Omental fat pad (tissue), 4 donors: ENCODE data around the gene ZBTB32. TPM values are rescaled to one million over a fixed set of nuclear protein-coding genes. Genes with fewer than 3 reads are reported as not detected.

Experiments used
- ATAC-seq: fragments of 150-250 bp; one replicate; pipeline ENCODE4 v1.9.1; 2016; ENCODE audit warnings: mild to moderate bottlenecking, moderate library complexity; ENCODE audit not compliant: low FRiP score
- DNase-seq: peaks from one replicate; pipeline ENCODE4 v3.0.0-alpha.2; 2019; ENCODE audit warnings: low spot score
- total RNA-seq, 4 donors: library from RNA; depleted of rRNA; stranded (reverse); fragments of >200 nt; gene quantifications; one replicate each; pipeline ENCODE4 v1.1.0, GENCODE V29; 2016
- TF ChIP-seq, protein P1 (sequence below), 3 donors: fragments of 450-650 bp; IDR thresholded peaks; one replicate each; pipeline ENCODE4 v1.5.1; 2016 to 2017; ENCODE audit warnings: antibody characterized with exemption in 3 of 3, mild to moderate bottlenecking in 3 of 3, moderate library complexity in 2 of 3

Gene ZBTB32
- total RNA-seq, 4 donors from 2014 or later, result 0.47 to 0.72 TPM; not detected in 2

DNA sequence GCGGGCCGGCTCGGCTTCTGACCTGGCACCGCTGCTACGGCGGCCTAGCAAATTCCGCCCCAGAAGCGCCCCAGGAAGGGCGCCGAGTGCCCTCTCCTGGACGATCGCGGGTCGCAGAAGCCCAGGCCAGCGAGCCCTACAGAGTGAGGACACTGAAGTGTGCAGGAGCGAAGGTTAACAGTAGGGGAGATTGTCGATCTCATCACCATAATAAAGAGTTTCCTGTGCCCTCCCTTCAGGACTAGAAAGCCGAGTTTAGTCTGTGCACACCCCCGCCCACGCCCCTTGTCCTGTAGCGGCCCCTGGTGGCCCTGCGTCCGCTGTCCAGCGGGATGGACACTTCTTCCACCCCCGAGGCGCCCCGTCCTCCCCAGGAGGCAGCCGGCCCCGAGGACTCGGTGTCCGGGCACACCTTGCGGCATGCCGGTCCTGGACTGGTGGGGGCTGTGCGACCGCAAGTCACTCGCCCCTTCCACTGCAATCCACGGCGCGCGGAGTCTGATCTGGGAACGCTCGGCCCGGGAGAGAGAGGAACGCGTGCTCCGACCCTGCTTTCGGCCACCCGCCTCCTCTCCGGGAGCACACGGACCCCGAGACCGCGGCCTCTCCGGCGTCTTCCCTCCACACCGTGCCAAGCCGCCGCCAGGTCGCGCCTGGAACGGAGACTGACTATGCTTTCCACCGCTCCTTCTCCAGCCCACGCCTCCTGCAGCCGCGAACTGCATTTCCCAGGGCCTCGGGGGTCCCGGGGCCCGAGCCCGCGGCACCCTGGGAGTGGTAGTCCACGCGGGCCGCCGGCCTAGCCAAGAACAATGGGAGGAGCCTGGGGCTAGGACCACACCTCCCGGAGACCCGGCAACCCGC is 12.7 kb downstream of the ZBTB32 start:
- peak; percentile 75 for DNase-seq
- ATAC-seq, result peak; percentile 92

DNA sequence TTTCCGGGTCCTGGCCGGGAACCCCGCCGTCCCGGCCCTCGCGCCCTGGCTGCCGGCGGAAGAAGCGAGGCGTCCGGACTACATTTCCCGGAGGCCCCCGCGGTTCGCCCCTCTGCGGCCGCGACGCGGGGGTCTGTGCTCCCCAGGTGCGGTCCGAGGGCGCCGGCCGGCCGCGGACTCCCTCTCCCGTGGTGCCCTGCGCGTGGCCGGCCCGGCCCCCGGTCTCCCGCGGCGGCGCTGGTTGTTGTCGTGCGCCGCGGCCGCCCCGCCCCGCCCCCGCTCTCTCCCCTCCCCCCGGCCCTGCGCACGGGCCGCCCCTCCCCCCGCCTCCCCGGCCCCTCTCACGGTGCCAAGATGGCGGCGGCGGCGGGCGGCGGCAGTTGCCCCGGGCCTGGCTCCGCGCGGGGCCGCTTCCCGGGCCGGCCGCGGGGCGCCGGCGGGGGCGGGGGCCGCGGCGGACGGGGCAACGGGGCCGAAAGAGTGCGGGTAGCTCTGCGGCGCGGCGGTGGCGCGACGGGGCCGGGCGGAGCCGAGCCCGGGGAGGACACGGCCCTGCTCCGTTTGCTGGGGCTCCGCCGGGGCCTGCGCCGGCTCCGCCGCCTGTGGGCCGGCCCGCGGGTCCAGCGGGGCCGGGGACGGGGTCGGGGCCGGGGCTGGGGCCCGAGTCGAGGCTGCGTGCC is 13.4 kb downstream of the ZBTB32 start, which contains the start of gene KMT2B:
Gene KMT2B (plus strand): TSS at position 339 of the 680 bp plus-strand sequence. CDS start 16 bp downstream, at position 355.
- DNase-seq (no peak), ATAC-seq (peak; percentile 74)
- TF ChIP-seq, protein P1, sequence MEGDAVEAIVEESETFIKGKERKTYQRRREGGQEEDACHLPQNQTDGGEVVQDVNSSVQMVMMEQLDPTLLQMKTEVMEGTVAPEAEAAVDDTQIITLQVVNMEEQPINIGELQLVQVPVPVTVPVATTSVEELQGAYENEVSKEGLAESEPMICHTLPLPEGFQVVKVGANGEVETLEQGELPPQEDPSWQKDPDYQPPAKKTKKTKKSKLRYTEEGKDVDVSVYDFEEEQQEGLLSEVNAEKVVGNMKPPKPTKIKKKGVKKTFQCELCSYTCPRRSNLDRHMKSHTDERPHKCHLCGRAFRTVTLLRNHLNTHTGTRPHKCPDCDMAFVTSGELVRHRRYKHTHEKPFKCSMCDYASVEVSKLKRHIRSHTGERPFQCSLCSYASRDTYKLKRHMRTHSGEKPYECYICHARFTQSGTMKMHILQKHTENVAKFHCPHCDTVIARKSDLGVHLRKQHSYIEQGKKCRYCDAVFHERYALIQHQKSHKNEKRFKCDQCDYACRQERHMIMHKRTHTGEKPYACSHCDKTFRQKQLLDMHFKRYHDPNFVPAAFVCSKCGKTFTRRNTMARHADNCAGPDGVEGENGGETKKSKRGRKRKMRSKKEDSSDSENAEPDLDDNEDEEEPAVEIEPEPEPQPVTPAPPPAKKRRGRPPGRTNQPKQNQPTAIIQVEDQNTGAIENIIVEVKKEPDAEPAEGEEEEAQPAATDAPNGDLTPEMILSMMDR (IDR thresholded peaks at IDR 0.05), result no peak

More for the DNA sequence above, 12.7 kb downstream of the ZBTB32 start:
- TF ChIP-seq, protein P1 (IDR thresholded peaks at IDR 0.05), result peak in 1 of 3 donors; percentile 51

DNA sequence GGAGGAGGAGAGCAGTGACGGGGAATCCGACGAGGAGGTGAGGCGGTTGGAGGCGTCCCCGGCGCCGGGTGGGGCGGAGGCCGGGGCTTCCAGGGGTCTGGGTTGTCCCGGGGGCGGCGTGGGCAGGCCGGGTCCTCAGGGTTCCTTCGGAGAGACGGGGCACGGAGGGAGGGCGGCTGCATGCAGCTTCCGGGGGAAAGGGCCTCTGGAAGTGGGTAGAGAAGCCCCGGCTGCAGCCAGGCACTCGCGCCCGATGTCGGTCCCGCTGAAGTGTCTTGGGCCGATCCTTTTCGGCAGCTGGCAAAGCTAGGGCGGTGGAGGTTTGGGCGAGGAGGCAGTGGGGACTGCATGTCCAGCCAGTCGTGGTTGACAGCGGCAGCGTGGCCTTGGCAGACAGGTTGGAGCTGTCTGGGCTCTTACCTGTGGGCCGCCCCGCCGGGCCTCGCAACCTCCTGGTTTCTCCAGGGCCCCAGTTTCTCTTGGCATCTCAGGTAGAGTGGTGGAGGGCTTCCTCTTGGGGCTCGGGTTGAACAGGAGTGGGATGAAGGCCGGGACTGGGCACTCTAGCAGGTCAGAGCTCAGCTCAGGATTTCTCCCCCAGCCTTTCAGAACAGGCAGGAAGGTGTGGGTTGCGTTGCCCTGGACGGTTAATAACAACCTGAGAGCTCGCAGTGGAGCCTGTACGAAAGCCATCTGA is 14.1 kb downstream of the ZBTB32 start:
- ATAC-seq (no peak), DNase-seq (no peak)
- TF ChIP-seq, protein P1 (IDR thresholded peaks at IDR 0.05), result no peak

DNA sequence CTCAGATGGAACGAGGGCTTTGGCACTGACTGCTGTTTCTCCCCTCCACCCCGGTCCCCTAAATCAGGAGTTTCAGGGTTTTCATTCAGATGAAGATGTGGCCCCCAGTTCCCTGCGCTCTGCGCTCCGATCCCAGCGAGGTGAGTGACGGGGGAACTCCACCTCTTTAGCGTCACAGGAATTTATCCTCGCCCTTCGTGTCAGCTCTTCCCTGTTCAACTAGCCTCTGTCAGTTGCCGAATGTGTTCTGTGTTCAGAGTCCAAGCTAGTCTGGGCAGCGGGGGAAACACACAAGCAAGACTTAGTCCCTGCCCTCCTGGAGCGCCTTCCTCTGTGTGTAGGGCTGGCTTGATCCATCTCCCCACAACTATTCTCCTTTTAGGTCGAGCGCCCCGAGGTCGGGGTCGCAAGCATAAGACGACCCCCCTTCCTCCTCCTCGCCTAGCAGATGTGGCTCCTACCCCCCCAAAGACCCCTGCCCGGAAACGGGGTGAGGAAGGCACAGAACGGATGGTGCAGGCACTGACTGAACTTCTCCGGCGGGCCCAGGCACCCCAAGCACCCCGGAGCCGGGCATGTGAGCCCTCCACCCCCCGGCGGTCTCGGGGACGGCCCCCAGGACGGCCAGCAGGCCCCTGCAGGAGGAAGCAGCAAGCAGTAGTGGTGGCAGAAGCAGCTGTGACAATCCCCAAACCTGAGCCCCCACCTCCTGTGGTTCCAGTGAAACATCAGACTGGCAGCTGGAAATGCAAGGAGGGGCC is 15.2 kb downstream of the ZBTB32 start:
- TF ChIP-seq, protein P1 (IDR thresholded peaks at IDR 0.05), result no peak
- no peak for ATAC-seq
- DNase-seq, result no peak

DNA sequence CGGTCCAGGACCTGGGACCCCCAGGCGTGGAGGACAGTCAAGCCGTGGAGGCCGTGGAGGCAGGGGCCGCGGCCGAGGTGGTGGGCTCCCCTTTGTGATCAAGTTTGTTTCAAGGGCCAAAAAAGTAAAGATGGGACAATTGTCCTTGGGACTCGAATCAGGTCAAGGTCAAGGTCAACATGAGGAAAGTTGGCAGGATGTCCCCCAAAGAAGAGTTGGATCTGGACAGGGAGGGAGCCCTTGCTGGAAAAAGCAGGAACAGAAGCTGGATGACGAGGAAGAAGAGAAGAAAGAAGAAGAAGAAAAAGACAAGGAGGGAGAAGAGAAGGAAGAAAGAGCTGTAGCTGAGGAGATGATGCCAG is 15.8 kb downstream of the ZBTB32 start:
- TF ChIP-seq, protein P1 (IDR thresholded peaks at IDR 0.05), result no peak
- DNase-seq (no peak), ATAC-seq (no peak)

DNA sequence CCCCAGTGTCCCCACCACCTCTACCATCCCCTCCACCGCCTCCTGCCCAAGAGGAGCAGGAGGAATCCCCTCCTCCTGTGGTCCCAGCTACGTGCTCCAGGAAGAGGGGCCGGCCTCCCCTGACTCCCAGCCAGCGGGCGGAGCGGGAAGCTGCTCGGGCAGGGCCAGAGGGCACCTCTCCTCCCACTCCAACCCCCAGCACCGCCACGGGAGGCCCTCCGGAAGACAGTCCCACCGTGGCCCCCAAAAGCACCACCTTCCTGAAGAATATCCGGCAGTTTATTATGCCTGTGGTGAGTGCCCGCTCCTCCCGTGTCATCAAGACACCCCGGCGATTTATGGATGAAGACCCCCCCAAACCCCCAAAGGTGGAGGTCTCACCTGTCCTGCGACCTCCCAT is 16.3 kb downstream of the ZBTB32 start:
- TF ChIP-seq, protein P1 (IDR thresholded peaks at IDR 0.05), result no peak
- DNase-seq (no peak), ATAC-seq (no peak)
